ENCODE measurements around the gene GPR150. TPM values are rescaled to one million over a fixed set of nuclear protein-coding genes. Genes with fewer than 3 reads are reported as not detected.
A peak's percentile ranks its signal among the peaks of the same experiment; 100 is the strongest.

GPR150 gene
- polyA plus RNA-seq, 1 of the 3 experiments (the other 2 are of a cell fraction), result 0.07 TPM

DNA sequence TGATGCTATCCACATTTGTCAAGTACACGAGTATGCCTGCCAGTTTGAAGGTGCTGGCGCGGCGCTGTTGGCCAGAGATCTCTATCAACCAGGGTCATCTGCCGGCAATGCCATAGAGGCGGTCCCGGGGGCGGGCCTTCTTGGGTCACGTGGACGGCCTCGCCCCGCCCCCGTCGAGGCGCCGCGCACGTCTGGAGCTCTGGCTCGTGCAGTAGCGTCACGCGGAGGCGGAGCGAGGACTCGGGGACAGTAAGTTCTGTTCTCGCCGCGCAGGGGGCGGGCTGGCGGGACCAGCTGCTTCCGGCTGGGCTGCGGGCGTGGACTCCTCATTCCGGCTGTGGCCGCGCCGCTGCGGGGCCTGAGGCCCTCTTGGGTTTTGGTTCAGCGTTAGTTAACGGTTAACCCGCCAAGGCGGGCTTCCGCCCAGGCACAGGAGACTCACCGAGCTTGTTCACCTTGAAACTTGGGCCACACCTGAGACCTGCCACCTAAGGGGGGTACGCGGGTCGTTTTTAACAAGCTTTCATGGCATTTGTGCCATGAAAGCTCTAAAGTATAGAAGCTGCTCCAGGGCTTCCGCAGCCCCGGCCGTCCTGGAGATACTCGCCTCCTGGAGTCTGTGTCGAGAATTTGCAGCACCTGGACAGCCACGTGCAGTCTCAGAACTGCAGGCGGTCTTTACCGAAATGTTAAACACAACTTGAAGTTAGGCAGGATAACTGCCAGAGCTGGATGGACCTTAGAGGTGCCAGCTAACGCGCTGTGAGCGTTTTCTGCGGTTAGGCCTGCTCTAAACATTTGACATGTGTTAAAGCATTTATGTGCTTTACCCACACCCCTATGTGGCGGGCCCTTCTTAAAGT is 26.9 kb downstream of the GPR150 start, which contains the start of gene RFESD:
Gene RFESD (plus strand): TSS at position 209 of the 863 bp plus-strand sequence. CDS start 5,495 bp downstream, outside the sequence.
- POLR2A ChIA-PET, result interaction anchor here (0.5 to 1.8 kb wide), 9 partner anchors 24 to 690 kb away, joined by 3 to 25 read pairs (median 4); partner anchors contain the start of gene RHOBTB3
- Histone ChIP-seq H4K20me1 (ENCODE audit: insufficient read depth) (no peaks in the 10 kb centered on the region), H3K4me2 (peak within 1 kb of the TSS; percentile 86), H3K36me3 (replicated peaks in 1 of 2; ENCODE audit: control insufficient read depth in 1 of 2, insufficient read depth in 2 of 2, low read length in 1 of 2) (no peaks in the 10 kb centered on the region), H3K9ac (peak within 1 kb of the TSS; percentile 78), H2AFZ (ENCODE audit: low read depth) (peak within 1 kb of the TSS; percentile 92), H3K27me3 (ENCODE audit: insufficient read depth) (no peaks in the 10 kb centered on the region), H3K4me1 (ENCODE audit: control insufficient read depth in 1 of 2, insufficient read depth in 2 of 2, low read depth in 1 of 2, low read length in 1 of 2) (peaks cover 0 to 6% of the 10 kb centered on the region in 2 experiments; a peak in 2 of 4 replicates), H3K9me3 (no peaks in the 10 kb centered on the region), H3K27ac (ENCODE audit: low read depth in 2 of 2, low read length in 1 of 2) (peak within 1 kb of the TSS; percentile 64 to 89), H3K9me2 (no peaks in the 10 kb centered on the region), H3K79me2 (ENCODE audit: insufficient read depth) (no peaks in the 10 kb centered on the region), H3K4me3 (ENCODE audit: low read depth in 2 of 2, low read length in 1 of 2) (peak within 1 kb of the TSS; percentile 59 to 66), H3F3A (replicated peaks; ENCODE audit: insufficient read depth) (peaks cover 13% of the 10 kb centered on the region)
- CTCF ChIA-PET, result interaction anchor here (0.7 to 9.5 kb wide), 10 partner anchors 18 to 690 kb away, joined by 3 to 139 read pairs (median 6); partner anchors contain the start of gene RHOBTB3
- DNase-seq, result peak; percentile 94
- WGBS (ENCODE audit: low lambda C conversion rate), result 9% methylated on average over 32 of the region's 60 CpGs
- TF ChIP-seq GABPA (IDR thresholded peaks at IDR 0.05; ENCODE audit: low read depth) (peak; percentile 72), CHD2 (IDR thresholded peaks at IDR 0.05; ENCODE audit: low read length, partially characterized antibody) (peak; percentile 57), TEAD4 (IDR thresholded peaks at IDR 0.05; ENCODE audit: borderline replicate concordance, insufficient read depth) (no peak), JUND (IDR thresholded peaks at IDR 0.05) (no peak), FOXM1 (IDR thresholded peaks at IDR 0.05; ENCODE audit: low read depth) (no peak), ELF1 (IDR thresholded peaks at IDR 0.05) (peak; percentile 55; the same call in 1 of the 2 replicates), SMC3 (IDR thresholded peaks at IDR 0.05; ENCODE audit: low read depth, low read length) (no peak), NFIC (IDR thresholded peaks at IDR 0.05; ENCODE audit: borderline replicate concordance) (no peak), EP300 (IDR thresholded peaks at IDR 0.05; ENCODE audit: borderline replicate concordance in 1 of 2, low read depth in 1 of 2, low read length in 1 of 2) (peak; percentile 28 to 35; a peak in 2 of 4 replicates), MEF2A (IDR thresholded peaks at IDR 0.05; ENCODE audit: borderline replicate concordance, low read depth) (no peak), MXI1 (IDR thresholded peaks at IDR 0.05; ENCODE audit: low read depth, low read length) (peak; percentile 87), RCOR1 (IDR thresholded peaks at IDR 0.05; ENCODE audit: low read length) (no peak), EZH2phosphoT487 (IDR thresholded peaks at IDR 0.05; ENCODE audit: borderline replicate concordance, low read depth) (no peak), GATA2 (CRISPR knock-in tag; IDR thresholded peaks at IDR 0.05) (peak; percentile 95), RXRA (IDR thresholded peaks at IDR 0.05; ENCODE audit: borderline replicate concordance, low read depth) (peak; percentile 38; the same call in 1 of the 2 replicates), TCF12 (IDR thresholded peaks at IDR 0.05) (peak; percentile 41), POLR2AphosphoS5 (IDR thresholded peaks at IDR 0.05; ENCODE audit: low read depth, low read length) (peak; percentile 93), RFX5 (IDR thresholded peaks at IDR 0.05; ENCODE audit: low read length) (no peak), TAF1 (IDR thresholded peaks at IDR 0.05; ENCODE audit: borderline replicate concordance, low read depth, low read length) (peak; percentile 89; the same call in 1 of the 2 replicates), NRF1 (IDR thresholded peaks at IDR 0.05; ENCODE audit: low read depth, low read length) (peak; percentile 68)
- TF ChIP-seq, protein P1, sequence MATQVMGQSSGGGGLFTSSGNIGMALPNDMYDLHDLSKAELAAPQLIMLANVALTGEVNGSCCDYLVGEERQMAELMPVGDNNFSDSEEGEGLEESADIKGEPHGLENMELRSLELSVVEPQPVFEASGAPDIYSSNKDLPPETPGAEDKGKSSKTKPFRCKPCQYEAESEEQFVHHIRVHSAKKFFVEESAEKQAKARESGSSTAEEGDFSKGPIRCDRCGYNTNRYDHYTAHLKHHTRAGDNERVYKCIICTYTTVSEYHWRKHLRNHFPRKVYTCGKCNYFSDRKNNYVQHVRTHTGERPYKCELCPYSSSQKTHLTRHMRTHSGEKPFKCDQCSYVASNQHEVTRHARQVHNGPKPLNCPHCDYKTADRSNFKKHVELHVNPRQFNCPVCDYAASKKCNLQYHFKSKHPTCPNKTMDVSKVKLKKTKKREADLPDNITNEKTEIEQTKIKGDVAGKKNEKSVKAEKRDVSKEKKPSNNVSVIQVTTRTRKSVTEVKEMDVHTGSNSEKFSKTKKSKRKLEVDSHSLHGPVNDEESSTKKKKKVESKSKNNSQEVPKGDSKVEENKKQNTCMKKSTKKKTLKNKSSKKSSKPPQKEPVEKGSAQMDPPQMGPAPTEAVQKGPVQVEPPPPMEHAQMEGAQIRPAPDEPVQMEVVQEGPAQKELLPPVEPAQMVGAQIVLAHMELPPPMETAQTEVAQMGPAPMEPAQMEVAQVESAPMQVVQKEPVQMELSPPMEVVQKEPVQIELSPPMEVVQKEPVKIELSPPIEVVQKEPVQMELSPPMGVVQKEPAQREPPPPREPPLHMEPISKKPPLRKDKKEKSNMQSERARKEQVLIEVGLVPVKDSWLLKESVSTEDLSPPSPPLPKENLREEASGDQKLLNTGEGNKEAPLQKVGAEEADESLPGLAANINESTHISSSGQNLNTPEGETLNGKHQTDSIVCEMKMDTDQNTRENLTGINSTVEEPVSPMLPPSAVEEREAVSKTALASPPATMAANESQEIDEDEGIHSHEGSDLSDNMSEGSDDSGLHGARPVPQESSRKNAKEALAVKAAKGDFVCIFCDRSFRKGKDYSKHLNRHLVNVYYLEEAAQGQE (IDR thresholded peaks at IDR 0.05; ENCODE audit: low read depth, low read length), result peak; percentile 37; the same call in 1 of the 2 replicates
- TF ChIP-seq, protein P2, sequence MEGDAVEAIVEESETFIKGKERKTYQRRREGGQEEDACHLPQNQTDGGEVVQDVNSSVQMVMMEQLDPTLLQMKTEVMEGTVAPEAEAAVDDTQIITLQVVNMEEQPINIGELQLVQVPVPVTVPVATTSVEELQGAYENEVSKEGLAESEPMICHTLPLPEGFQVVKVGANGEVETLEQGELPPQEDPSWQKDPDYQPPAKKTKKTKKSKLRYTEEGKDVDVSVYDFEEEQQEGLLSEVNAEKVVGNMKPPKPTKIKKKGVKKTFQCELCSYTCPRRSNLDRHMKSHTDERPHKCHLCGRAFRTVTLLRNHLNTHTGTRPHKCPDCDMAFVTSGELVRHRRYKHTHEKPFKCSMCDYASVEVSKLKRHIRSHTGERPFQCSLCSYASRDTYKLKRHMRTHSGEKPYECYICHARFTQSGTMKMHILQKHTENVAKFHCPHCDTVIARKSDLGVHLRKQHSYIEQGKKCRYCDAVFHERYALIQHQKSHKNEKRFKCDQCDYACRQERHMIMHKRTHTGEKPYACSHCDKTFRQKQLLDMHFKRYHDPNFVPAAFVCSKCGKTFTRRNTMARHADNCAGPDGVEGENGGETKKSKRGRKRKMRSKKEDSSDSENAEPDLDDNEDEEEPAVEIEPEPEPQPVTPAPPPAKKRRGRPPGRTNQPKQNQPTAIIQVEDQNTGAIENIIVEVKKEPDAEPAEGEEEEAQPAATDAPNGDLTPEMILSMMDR (IDR thresholded peaks at IDR 0.05), result no peak
- TF ChIP-seq, protein P3, sequence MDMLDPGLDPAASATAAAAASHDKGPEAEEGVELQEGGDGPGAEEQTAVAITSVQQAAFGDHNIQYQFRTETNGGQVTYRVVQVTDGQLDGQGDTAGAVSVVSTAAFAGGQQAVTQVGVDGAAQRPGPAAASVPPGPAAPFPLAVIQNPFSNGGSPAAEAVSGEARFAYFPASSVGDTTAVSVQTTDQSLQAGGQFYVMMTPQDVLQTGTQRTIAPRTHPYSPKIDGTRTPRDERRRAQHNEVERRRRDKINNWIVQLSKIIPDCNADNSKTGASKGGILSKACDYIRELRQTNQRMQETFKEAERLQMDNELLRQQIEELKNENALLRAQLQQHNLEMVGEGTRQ (IDR thresholded peaks at IDR 0.05; ENCODE audit: borderline replicate concordance, low read depth, low read length), result peak; percentile 83
- TF ChIP-seq, protein P4, sequence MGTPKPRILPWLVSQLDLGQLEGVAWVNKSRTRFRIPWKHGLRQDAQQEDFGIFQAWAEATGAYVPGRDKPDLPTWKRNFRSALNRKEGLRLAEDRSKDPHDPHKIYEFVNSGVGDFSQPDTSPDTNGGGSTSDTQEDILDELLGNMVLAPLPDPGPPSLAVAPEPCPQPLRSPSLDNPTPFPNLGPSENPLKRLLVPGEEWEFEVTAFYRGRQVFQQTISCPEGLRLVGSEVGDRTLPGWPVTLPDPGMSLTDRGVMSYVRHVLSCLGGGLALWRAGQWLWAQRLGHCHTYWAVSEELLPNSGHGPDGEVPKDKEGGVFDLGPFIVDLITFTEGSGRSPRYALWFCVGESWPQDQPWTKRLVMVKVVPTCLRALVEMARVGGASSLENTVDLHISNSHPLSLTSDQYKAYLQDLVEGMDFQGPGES (IDR thresholded peaks at IDR 0.05; ENCODE audit: low read depth, low read length), result no peak
- TF ChIP-seq, protein P5, sequence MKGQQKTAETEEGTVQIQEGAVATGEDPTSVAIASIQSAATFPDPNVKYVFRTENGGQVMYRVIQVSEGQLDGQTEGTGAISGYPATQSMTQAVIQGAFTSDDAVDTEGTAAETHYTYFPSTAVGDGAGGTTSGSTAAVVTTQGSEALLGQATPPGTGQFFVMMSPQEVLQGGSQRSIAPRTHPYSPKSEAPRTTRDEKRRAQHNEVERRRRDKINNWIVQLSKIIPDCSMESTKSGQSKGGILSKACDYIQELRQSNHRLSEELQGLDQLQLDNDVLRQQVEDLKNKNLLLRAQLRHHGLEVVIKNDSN (IDR thresholded peaks at IDR 0.05; ENCODE audit: borderline replicate concordance, low read depth), result peak; percentile 95
